ENCODE measurements around the gene CLDN17.

Gene CLDN17, protein sequence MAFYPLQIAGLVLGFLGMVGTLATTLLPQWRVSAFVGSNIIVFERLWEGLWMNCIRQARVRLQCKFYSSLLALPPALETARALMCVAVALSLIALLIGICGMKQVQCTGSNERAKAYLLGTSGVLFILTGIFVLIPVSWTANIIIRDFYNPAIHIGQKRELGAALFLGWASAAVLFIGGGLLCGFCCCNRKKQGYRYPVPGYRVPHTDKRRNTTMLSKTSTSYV

GRCh38 chr21:30166705-30167104 is at the start of gene CLDN17:
TSS of gene CLDN17 (minus strand) at chr21:30166805. CDS start at chr21:30166617, 188 bp downstream.
- DNase-seq (ENCODE audit: low read depth in 3 of 3), result no peak

DNA sequence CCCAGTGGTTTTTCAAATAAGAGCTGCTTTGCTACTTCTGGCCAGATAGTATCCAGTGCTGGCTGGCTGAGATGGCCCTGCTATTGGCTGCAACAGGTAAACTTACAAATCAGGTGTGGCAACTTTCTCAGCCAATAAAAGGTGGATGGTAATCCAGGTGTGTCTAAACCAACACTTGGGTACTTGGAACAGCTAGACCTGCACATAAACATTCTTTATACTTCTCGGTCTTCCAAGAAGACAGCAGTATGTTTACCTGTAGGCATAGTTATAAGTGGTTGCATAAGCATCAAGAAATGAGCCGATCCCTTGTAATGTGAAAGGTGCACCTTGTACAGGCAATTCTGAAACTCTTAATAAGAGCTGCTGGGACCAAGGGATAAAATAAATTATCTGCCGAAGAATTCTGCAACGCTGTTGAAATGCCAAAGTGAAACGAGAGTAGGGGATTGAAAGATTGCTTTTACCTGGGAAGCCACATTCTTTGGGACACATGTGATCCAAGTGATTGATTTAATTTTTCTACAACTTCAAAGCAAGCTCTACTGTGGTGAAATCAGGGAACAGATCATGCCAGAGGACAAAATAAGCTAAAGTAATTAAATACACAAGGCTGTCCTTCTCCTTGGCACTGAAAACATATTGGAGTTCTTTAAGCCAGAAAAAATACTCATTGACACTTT is 49.6 kb upstream of the CLDN17 start, which contains the start of gene CLDN8:
Gene CLDN8, minus strand, starts transcription at position 57 of the 683 bp plus-strand sequence. CDS start 172 bp downstream, outside the sequence.
- no peak for DNase-seq (ENCODE audit: low read depth in 3 of 3)

GRCh38 chr21:30211071-30211470 is 44.5 kb upstream of the CLDN17 start:
- no peak for DNase-seq (ENCODE audit: low read depth in 3 of 3)

- DNase-seq (ENCODE audit: low read depth in 3 of 3), result no peak
Observed at GRCh38 chr21:30209601-30210000, 43.0 kb upstream of the CLDN17 start.

DNA sequence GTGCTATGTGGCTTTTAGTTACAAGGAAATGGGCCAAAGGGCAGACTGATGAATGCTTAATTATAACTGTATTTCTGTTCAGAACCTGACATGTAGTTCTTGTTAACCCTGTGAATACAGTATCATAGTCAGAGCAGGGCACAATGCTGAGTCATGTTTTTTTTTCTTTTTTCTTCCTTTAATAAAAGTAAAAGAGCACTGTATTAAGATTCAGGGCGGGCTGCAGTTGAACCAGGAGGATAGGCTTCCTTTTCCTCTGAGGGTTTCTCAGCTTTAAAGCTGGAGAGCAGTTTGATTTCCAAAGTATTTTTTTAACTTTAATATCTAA is 40.6 kb upstream of the CLDN17 start:
- DNase-seq (ENCODE audit: low read depth in 3 of 3), result no peak

DNA sequence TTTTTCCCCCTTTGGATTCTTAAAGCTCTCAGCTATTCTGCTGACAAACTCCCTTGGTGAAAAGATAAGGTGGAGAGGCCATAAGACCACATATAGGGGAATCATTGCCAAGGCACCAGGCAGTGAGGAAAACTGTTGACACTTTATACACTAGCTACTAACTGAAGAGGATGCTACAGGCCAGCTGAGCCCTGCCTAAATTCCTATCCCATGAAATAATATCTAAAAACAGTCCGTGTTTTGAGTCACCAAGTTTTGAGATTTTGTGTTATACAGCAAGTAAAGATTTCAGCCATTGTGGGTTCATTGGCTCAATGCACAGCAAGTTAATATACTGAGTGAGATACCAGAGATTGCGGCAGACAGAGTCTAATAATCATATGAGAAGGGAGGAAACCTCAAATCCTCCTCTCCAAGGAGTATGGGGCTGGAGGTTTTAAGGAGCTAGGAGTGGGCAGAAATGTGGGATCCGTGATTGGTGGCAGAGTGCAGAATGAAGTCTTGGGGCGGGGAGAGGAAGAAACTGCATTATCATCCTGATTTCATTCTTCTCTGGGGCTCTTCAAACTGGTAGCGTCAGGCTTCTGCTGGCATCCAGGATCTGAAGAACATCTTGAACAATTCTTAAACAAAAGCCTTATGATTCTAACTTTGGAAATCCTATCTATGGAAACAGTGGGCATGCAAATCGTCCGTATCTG is 40.1 kb upstream of the CLDN17 start:
- DNase-seq (ENCODE audit: low read depth in 3 of 3), result no peak

- DNase-seq (ENCODE audit: low read depth in 3 of 3), result no peak
Observed at GRCh38 chr21:30200000-30200399, 33.4 kb upstream of the CLDN17 start.

GRCh38 chr21:30194701-30195299 is 28.2 kb upstream of the CLDN17 start:
- no peak for DNase-seq (ENCODE audit: low read depth in 3 of 3)

- no peak for DNase-seq (ENCODE audit: low read depth in 3 of 3)
Observed at GRCh38 chr21:30193201-30193600, 26.6 kb upstream of the CLDN17 start.

GRCh38 chr21:30190554-30190953 is 23.9 kb upstream of the CLDN17 start:
- no peak for DNase-seq (ENCODE audit: low read depth in 3 of 3)

- no peak for DNase-seq (ENCODE audit: low read depth in 3 of 3)
Observed at GRCh38 chr21:30189773-30190172, 23.2 kb upstream of the CLDN17 start.

- no peak for DNase-seq (ENCODE audit: low read depth in 3 of 3)
Observed at GRCh38 chr21:30186242-30186641, 19.6 kb upstream of the CLDN17 start.

DNA sequence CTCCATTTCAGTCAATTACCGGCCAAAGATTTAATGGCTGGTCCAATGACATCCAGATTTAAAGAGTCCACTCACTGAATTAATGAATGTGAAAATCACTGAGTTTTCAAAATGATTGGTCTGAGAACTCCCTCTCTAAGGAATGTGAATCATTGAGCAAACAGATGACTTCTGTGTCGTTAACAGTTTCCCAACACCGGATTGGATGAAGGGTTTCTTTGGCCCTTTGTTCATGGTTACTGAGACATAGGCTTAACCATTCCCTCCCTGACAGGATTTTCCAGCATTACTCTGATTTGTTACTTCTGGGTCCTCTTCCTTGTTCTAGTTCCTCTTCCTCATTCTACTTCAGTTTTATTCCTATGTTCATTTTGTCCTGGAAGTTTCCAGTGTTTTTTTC is 1.5 kb upstream of the CLDN17 start:
- no peak for DNase-seq (ENCODE audit: low read depth in 3 of 3)

DNA sequence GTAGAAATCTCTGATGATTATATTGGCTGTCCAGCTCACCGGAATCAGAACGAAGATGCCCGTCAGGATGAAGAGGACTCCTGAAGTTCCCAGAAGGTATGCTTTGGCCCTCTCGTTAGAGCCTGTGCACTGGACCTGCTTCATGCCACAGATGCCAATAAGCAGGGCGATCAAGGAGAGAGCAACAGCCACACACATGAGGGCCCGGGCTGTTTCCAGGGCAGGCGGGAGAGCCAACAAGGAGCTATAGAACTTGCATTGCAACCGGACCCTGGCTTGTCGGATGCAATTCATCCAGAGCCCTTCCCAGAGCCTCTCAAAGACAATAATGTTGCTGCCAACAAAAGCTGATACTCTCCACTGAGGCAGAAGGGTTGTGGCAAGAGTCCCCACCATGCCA is 434 bp downstream of the CLDN17 start:
- DNase-seq (ENCODE audit: low read depth in 3 of 3), result no peak

- no peak for DNase-seq (ENCODE audit: low read depth in 3 of 3)
Observed at GRCh38 chr21:30164796-30165195, 1.8 kb downstream of the CLDN17 start.

DNA sequence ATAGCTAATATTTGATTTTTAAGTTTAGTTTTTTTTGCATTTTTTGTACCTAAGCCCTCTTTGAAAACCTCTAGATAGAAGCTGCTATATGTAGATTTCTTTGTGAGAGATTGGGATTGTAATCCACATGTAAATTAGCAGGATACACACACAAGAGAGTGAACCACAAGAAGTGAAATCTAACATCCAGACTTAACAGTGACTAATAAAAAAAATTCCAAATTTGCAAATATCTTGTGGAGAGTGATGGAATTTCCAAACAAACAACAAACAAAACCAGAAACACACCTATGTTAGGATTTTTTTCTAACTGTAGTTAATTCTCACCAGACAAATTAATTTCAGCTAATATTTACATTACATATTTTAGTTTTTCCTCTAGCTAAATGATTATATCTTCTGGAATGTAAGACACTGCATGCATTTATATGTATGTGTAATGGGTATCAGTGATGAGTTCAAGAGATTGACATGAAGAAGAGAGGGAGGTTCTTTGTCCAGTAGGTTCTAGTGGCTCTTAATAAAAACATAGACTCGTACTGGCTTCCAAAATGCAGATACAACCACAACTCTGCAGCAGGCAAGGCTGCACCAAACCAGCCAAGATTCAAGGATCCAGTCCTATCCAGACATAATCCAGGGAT is 12.8 kb downstream of the CLDN17 start:
- no peak for DNase-seq (ENCODE audit: low read depth in 3 of 3)

DNA sequence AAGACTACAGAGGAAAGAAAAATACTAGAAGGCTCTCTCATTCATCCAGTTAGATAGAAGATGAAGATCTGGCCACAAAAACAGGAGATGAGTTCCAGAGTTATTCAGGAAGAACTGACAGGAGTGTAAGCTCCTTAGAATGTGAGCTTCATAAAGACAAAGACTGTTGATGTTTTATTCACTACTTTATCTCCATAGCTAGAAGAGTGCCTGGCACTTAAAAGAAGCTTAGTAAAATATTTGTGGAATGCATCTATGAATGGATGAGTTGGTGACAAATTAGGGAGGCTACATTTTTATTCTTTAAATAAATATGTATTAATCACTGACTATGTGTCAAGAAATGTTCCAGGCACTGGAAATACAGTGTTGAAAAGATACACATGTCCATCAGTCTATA is 13.8 kb downstream of the CLDN17 start:
- no peak for DNase-seq (ENCODE audit: low read depth in 3 of 3)

GRCh38 chr21:30148906-30149305 is 17.7 kb downstream of the CLDN17 start:
- no peak for DNase-seq (ENCODE audit: low read depth in 3 of 3)

DNA sequence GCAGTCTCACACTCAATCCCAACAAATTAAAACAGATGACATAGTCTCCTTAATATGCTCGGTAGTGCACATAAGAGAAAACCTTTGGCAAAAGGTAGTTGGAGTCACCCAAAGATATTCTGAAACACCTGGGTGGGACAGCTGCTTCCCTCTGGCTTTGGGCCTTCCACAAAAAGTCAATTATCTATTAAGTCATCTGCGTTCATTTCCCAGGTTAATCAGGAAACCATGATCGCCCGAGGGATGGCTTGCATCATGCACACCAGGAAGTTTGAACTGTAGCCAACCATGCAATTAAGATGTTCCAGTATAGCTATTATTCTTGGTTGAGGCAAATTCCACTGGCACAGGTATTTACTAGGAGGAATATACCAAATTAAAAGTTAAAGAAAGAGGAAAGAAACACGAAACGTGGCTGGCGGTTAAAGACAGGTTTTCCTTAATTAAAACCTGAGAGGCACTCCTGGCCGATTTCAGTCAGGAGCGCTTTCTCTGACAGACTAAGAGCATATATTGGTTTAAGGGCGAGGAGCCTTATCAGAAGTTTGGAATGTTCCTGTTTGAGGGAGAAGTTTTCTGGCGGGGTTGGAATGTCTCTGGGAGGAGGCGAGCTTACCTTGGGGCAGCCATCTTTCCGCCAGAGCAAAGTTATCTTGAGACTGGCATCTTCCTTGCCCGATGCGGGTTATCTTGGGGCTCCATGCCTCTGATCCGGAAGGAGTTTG is 19.9 kb downstream of the CLDN17 start:
- no peak for DNase-seq (ENCODE audit: low read depth in 3 of 3)

GRCh38 chr21:30138483-30138882 is 28.1 kb downstream of the CLDN17 start:
- DNase-seq (ENCODE audit: low read depth in 3 of 3), result no peak

DNA sequence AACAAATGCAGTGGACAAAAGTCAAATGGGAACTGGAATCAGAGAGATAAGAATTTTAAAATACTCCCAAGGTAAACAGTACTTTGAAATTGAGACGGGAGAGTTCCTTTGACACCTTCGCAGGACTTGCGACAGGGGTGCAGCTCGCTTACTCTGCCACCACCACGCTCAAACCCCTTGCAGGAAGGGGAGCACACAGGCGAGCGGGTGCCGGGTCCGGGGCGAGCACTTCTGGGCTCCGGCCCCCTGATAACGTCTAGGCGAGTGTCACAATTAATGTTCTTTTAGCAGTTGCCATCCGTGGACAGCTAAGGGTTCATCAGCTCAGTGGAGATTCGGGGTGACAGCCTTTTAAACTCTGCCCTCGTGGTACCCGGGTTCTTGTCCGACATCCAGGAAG is 37.4 kb downstream of the CLDN17 start:
- no peak for DNase-seq (ENCODE audit: low read depth in 3 of 3)
